KOPT-K1 (cell line): Measurements from ENCODE around the gene SCGB1A1.
"Not testable (repeated sequence)": the region's sequence is repeated elsewhere in the genome, so short reads cannot be mapped to it uniquely, and the experiment has no call there.

ENCODE experiments used
- H3K27ac ChIP-seq: fragments of 200-600 bp; sonication (generic); 2 replicates; pipeline ENCODE4 v1.5.1; 2016; ENCODE audit warnings: antibody characterized with exemption, mild to moderate bottlenecking, low read depth, low read length; ENCODE audit not compliant: poor library complexity, severe bottlenecking
- H3K36me3 ChIP-seq: fragments of 200-600 bp; sonication (generic); 2 replicates; pipeline ENCODE4 v1.5.1; 2017; ENCODE audit warnings: antibody characterized with exemption, mild to moderate bottlenecking, low read length, moderate library complexity; ENCODE audit not compliant: insufficient read depth
- H3K9me3 ChIP-seq: fragments of 200-600 bp; sonication (generic); 2 replicates; pipeline ENCODE4 v1.5.1; 2017; ENCODE audit warnings: antibody characterized with exemption, low read length, mild to moderate bottlenecking; ENCODE audit not compliant: insufficient read depth, poor library complexity, severe bottlenecking

SCGB1A1 gene

DNA sequence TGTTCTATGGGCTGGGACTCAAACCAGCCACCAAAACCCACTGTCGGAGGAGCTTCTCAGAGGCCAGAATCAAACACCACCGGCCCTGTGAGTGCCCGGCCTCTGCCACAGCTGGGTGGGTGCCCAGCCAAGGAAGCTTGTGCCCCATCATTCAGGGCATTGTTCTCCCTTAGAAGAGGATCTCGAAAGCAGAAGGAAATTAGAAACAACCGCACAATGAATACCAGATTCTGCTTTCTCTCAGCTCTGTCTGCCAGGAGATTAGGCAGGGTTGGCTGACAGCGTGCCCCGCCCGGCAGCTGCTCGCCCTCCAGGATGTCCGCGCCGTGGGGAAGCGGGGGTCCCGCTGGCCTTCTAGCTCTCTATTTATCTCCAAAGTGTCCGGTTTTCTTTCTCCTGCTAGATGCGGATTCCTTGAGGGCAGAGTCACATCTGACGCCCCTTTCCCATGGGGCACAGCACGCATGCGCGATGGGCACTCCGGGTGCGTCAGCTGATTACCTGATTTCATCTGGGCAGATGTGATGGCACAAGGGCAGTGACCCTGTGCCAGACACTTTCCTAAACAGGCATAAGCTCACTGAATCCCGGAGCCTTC lies 25.5 kb downstream of the SCGB1A1 start:
- Histone ChIP-seq H3K36me3 (no peaks in the 10 kb centered on the region), H3K9me3 (no peaks in the 10 kb centered on the region), H3K27ac (no peak overlapping the region)

DNA sequence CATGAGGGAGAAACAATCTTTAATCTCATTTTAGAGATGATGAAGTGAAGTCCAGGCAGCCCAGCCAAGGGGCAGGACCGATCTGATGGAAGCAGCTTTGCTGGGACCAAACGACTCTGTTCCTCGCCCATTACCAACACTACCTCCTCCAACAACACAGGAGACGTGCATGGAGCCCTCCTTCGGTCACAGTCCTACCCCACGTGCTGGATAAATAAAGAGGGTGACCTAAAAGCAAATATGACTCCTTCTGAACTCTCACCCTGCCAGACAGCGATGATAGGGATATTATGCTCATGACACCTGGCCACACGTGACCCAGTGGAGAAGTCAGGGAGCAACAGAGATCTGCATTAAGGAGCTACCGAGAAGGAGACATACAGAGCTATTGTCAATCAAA lies 26.0 kb downstream of the SCGB1A1 start:
- H3K27ac ChIP-seq = no peak overlapping the region
- no peaks in the 10 kb centered on the region for H3K36me3 ChIP-seq
- no peaks in the 10 kb centered on the region for H3K9me3 ChIP-seq

DNA sequence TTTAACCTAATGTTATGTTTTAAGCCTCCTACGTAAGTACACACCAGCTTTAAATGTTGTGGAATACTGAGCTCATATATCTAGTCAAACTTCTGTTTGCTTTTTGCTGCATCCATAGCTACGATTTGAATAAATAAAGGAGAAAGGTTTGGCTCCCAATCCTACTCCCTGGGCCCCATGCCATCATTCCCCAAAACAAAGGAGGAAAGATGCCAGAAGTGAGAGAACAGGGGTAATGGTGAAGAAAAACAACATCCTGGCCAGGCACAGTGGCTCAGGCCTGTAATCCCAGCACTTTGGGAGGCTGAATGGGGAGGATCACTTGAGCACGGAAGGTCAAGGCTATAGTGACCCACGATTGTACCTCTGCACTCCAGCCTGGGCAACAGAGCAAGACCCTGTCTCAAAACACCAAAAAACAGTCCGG lies 26.5 kb downstream of the SCGB1A1 start:
- H3K27ac ChIP-seq = no peak overlapping the region
- H3K9me3 ChIP-seq = no peaks in the 10 kb centered on the region
- H3K36me3 ChIP-seq = no peaks in the 10 kb centered on the region

DNA sequence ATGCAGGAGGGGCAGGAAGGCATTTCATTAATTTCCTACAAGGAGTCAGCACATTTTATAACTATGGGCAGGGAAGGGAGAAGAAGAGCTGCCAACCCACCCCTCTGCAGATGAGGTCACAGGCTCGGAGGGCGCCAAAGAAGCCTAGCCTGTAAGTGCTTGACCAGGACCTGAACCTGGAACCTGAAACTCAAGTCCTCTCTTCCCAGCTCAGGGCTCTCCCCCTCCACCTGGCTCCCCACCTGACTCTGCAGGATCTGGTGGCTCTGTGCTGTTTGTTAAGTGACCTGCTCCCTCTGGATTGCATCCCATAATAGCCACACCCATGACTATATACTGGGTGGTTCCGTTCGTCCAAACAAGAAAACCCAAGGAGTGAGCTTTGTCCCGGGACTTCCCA lies 27.3 kb downstream of the SCGB1A1 start:
- Histone ChIP-seq H3K27ac (no peak overlapping the region), H3K9me3 (no peaks in the 10 kb centered on the region)

DNA sequence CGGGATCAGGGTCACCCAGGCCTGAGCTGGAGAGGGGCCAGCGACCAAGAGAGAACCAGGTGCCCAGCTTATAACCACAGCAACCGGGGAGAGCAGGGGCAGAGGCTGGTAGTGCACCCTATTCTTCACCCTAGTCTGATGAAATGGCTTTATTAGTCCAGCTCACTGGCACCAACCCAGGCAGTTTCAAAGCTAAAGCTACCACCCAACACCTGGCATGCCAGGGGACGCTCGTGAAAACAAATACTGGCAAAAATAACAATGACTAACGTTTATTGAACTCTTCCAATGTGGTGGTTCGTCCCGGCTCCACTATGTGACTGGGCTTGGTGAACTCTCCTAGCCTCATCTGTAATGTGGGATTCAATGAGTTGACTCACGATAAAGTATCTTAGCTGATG lies 30.6 kb downstream of the SCGB1A1 start:
- Histone ChIP-seq H3K27ac (no peak overlapping the region), H3K36me3 (no peaks in the 10 kb centered on the region), H3K9me3 (no peaks in the 10 kb centered on the region)

More for the DNA sequence above, 27.3 kb downstream of the SCGB1A1 start:
- H3K36me3 ChIP-seq = no peaks in the 10 kb centered on the region

DNA sequence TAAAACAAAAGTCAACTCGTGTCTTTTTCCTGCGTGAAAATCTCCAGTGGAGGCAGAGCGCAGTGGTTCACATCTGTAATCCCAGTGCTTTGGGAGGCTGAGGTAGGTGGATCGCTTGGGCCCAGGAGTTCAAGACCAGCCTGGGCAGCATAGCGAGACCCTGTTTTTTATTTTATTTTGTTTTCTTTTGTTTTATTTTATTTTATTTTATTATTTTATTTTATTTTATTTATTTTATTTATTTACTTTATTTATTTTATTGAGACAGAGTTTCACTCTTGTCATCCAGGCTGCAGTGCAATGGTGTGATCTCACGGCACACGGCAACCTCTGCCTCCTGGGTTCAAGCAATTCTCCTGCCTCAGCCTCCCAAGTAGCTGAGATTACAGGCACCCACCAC lies 31.1 kb downstream of the SCGB1A1 start:
- H3K9me3 ChIP-seq, H3K27ac ChIP-seq, H3K36me3 ChIP-seq: not testable (repeated sequence)

GRCh38 chr11:62450543-62451240 lies 31.9 kb downstream of the SCGB1A1 start:
- H3K9me3 ChIP-seq = no peaks in the 10 kb centered on the region
- no peaks in the 10 kb centered on the region for H3K36me3 ChIP-seq
- no peak overlapping the region for H3K27ac ChIP-seq

DNA sequence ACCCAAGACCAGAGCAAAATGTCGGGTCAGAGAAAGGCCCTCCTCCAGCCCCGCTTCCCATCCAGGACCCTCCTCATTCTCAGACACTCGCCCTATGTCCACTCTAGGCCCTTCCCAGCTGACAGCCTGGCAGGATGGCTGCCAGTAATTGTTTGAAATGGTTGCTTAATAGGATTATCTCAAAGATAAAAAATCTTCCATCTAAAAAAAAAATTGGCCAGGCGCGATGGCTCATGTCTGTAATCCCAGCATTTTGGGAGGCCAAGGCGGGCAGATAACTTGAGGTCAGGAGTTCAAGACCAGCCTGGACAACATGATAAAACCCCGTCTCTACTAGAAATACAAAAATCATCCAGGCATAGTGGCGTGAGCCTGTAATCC lies 32.4 kb downstream of the SCGB1A1 start:
- no peaks in the 10 kb centered on the region for H3K9me3 ChIP-seq
- no peaks in the 10 kb centered on the region for H3K36me3 ChIP-seq
- H3K27ac ChIP-seq = no peak overlapping the region

GRCh38 chr11:62452261-62452660 lies 33.4 kb downstream of the SCGB1A1 start:
- Histone ChIP-seq H3K27ac (no peak overlapping the region), H3K9me3 (no peaks in the 10 kb centered on the region), H3K36me3 (no peaks in the 10 kb centered on the region)

- no peak overlapping the region for H3K27ac ChIP-seq
- no peaks in the 10 kb centered on the region for H3K9me3 ChIP-seq
- H3K36me3 ChIP-seq = no peaks in the 10 kb centered on the region
These were observed 34.1 kb downstream of the SCGB1A1 start for GRCh38 chr11:62452839-62453468.

- H3K27ac ChIP-seq = no peak overlapping the region
These were observed 37.8 kb downstream of the SCGB1A1 start for GRCh38 chr11:62456630-62457029.

DNA sequence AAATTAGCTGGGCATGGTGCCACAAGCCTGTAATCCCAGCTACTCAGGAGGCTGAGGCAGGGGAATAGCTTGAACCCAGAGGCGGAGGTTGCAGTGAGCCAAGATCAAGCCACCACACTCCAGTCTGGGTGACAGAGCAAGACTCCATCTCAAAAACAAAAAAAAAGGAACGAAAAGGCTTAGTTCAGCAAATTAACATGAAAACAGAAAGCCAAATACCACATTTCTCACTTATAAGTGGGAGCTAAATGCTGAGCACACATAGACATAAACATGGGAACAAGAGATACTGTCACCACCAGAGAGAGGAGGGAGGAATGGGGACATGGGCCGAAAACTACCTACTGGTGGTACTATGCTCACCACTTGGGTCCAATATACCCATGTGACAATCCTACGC lies 38.6 kb downstream of the SCGB1A1 start:
- H3K9me3 ChIP-seq = no peaks in the 10 kb centered on the region
- H3K36me3 ChIP-seq = no peaks in the 10 kb centered on the region
- H3K27ac ChIP-seq = no peak overlapping the region

More at GRCh38 chr11:62456630-62457029, 37.8 kb downstream of the SCGB1A1 start:
- Histone ChIP-seq H3K9me3 (no peaks in the 10 kb centered on the region), H3K36me3 (no peaks in the 10 kb centered on the region)

GRCh38 chr11:62458212-62459002 lies 39.6 kb downstream of the SCGB1A1 start:
- Histone ChIP-seq H3K9me3 (no peaks in the 10 kb centered on the region), H3K36me3 (no peaks in the 10 kb centered on the region), H3K27ac (no peak overlapping the region)

DNA sequence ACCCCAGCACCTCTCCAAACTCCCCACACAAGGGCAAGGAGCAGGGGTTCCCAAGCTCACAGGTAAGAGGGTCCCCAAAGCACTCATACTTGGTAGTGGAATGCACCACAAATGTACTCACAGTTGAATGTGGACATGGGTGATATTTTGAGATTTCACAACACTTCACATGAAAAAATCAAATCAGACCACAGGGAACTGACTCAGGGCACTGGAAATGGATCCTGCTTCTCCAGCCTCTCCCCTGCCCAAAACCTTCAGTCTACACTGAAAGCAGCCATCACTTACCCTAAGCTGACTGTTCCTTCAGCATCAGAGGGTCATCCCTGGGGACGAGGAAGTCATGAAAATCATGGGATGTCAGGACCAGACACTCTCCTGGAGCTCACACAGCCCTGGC lies 40.2 kb downstream of the SCGB1A1 start:
- H3K36me3 ChIP-seq = no peaks in the 10 kb centered on the region
- no peaks in the 10 kb centered on the region for H3K9me3 ChIP-seq
- no peak overlapping the region for H3K27ac ChIP-seq
